ENCODE data around the gene TVP23C. TPM values are rescaled to one million over a fixed set of nuclear protein-coding genes. Genes with fewer than 3 reads are reported as not detected.

The TVP23C gene
- total RNA-seq, 1 experiment from 2014 or later: 14.1 TPM

GRCh38 chr17:15465045-15465701, 98.1 kb downstream of the TVP23C start:
- Histone ChIP-seq H4K20me1 (ENCODE audit: insufficient read depth) (no peaks in the 10 kb centered on the region), H3K4me3 (replicated peaks in 1 of 2; ENCODE audit: low read depth in 1 of 2, low read length in 2 of 2) (no peak overlapping the region), H2AFZ (ENCODE audit: low read depth, low read length, poor library complexity, severe bottlenecking) (no peak overlapping the region), H3K4me2 (ENCODE audit: low read length) (no peak overlapping the region), H3K36me3 (ENCODE audit: control insufficient read depth in 1 of 2, insufficient read depth in 2 of 2, low read length in 2 of 2) (no peaks in the 10 kb centered on the region), H3K9me3 (ENCODE audit: control insufficient read depth in 1 of 2, insufficient read depth in 1 of 2, low read depth in 1 of 2, low read length in 2 of 2) (no peaks in the 10 kb centered on the region), H3K4me1 (ENCODE audit: control insufficient read depth in 1 of 2, insufficient read depth in 2 of 2, low read length in 2 of 2) (peaks cover 10 to 16% of the 10 kb centered on the region in 2 experiments; a peak in 2 of 4 replicates), H3K9ac (ENCODE audit: low read length) (no peak overlapping the region), H3K27ac (ENCODE audit: low read depth, low read length) (no peak overlapping the region), H3K9me2 (ENCODE audit: insufficient read depth) (no peaks in the 10 kb centered on the region), H3K27me3 (ENCODE audit: insufficient read depth, low read length) (no peaks in the 10 kb centered on the region), H3K79me2 (ENCODE audit: insufficient read depth, low read length) (no peaks in the 10 kb centered on the region)
- BruUV-seq (replicated peaks): no TSS peak
- RAD21 ChIA-PET (ENCODE audit: low non-redundant PET in 1 of 2, low total read pairs in 2 of 2, uncharacterized antibody in 2 of 2, unreplicated experiment in 2 of 2): no interaction called here
- POLR2A ChIA-PET: no interaction called here
- DNase-seq (ENCODE audit: low read depth, low spot score): no peak
- TF ChIP-seq ZFX (IDR thresholded peaks at IDR 0.05) (no peak), EZH2 (IDR thresholded peaks at IDR 0.05) (no peak), CEBPB (IDR thresholded peaks at IDR 0.05; ENCODE audit: low read depth) (no peak), ZNF274 (IDR thresholded peaks at IDR 0.05; ENCODE audit: low read depth, low read length) (no peak), EGR1 (IDR thresholded peaks at IDR 0.05; ENCODE audit: low read depth) (no peak), POLR2A (IDR thresholded peaks at IDR 0.05; ENCODE audit: borderline replicate concordance, extremely low read depth, insufficient read depth, insufficient read length) (no peak), ZBTB33 (IDR thresholded peaks at IDR 0.05; ENCODE audit: extremely low read depth, insufficient replicate concordance, low read length) (no peak), CTCF (IDR thresholded peaks at IDR 0.05 in 2 of 3, conservative IDR thresholded peaks at IDR 0.05 in 1 of 3; ENCODE audit: borderline replicate concordance in 1 of 3, insufficient read depth in 1 of 3, low read depth in 2 of 3, low read length in 2 of 3) (no peak), MAX (IDR thresholded peaks at IDR 0.05) (no peak), CBX3 (IDR thresholded peaks at IDR 0.05; ENCODE audit: low read depth) (no peak), YY1 (IDR thresholded peaks at IDR 0.05; ENCODE audit: extremely low read depth, insufficient replicate concordance, low read depth, low read length) (no peak), SIN3A (IDR thresholded peaks at IDR 0.05; ENCODE audit: low read depth) (no peak), ELF1 (IDR thresholded peaks at IDR 0.05; ENCODE audit: borderline replicate concordance, low read depth) (no peak), SP1 (IDR thresholded peaks at IDR 0.05; ENCODE audit: low read depth) (no peak), ATF3 (IDR thresholded peaks at IDR 0.05) (no peak), SRF (IDR thresholded peaks at IDR 0.05; ENCODE audit: low read depth) (no peak)
- intact Hi-C loops (cut with micrococcal nuclease): no loop called here
- no peak for ATAC-seq
- CTCF ChIA-PET: no interaction called here

Data from HCT116 (cell line).